Fibroblast of skin of scalp (primary cell): Measurements from ENCODE around the gene NGLY1.
A peak's percentile ranks its signal among the peaks of the same experiment; 100 is the strongest.

Source experiments
- DNase-seq: peaks from one replicate; pipeline ENCODE4 v3.0.0-alpha.2; 2013

Gene NGLY1

GRCh38 chr3:25783661-25784512, 644 bp upstream of the NGLY1 start:
- DNase-seq: peak; percentile 27

- no peak for DNase-seq
Measured at GRCh38 chr3:25782636-25782937, 656 bp downstream of the NGLY1 start.

- DNase-seq: no peak
Measured at GRCh38 chr3:25781758-25782594, 1.3 kb downstream of the NGLY1 start.

- DNase-seq: no peak
Measured at GRCh38 chr3:25781145-25781757, 2.0 kb downstream of the NGLY1 start.

- no peak for DNase-seq
Measured at GRCh38 chr3:25780618-25781017, 2.6 kb downstream of the NGLY1 start.

GRCh38 chr3:25775936-25776335, 7.3 kb downstream of the NGLY1 start:
- no peak for DNase-seq

GRCh38 chr3:25768851-25769250, 14.4 kb downstream of the NGLY1 start:
- no peak for DNase-seq

GRCh38 chr3:25751725-25752124, 31.5 kb downstream of the NGLY1 start:
- no peak for DNase-seq

- no peak for DNase-seq
Measured at GRCh38 chr3:25751048-25751447, 32.2 kb downstream of the NGLY1 start.

- DNase-seq: no peak
Measured at GRCh38 chr3:25749031-25749581, 34.1 kb downstream of the NGLY1 start.

- no peak for DNase-seq
Measured at GRCh38 chr3:25748189-25748588, 35.1 kb downstream of the NGLY1 start.

- no peak for DNase-seq
Measured at GRCh38 chr3:25747033-25747432, 36.2 kb downstream of the NGLY1 start.

- DNase-seq: no peak
Measured at GRCh38 chr3:25744470-25744869, 38.8 kb downstream of the NGLY1 start.

- no peak for DNase-seq
Measured at GRCh38 chr3:25728101-25728500, 55.1 kb downstream of the NGLY1 start.

- no peak for DNase-seq
Measured at GRCh38 chr3:25727316-25727715, 55.9 kb downstream of the NGLY1 start.

- DNase-seq: peak; percentile 5
Measured at GRCh38 chr3:25725810-25726209, 57.4 kb downstream of the NGLY1 start.

- DNase-seq: no peak
Measured at GRCh38 chr3:25724948-25725645, 58.1 kb downstream of the NGLY1 start.

- DNase-seq: no peak
Measured at GRCh38 chr3:25723802-25724201, 59.4 kb downstream of the NGLY1 start.

GRCh38 chr3:25719321-25719720, 63.9 kb downstream of the NGLY1 start:
- no peak for DNase-seq

GRCh38 chr3:25713341-25713985, 69.8 kb downstream of the NGLY1 start:
- DNase-seq: no peak

GRCh38 chr3:25711090-25711489, 72.2 kb downstream of the NGLY1 start:
- DNase-seq: no peak

- DNase-seq: no peak
Measured at GRCh38 chr3:25708036-25708435, 75.2 kb downstream of the NGLY1 start.
